ENCODE results near the gene PTBP1. TPM values are rescaled to one million over a fixed set of nuclear protein-coding genes. Genes with fewer than 3 reads are reported as not detected.

The PTBP1 gene
- polyA plus RNA-seq, 3 donors = 62.4 to 117 (median 81.6) TPM

- H3K9me3 ChIP-seq (replicated peaks in 1 of 2; ENCODE audit: control insufficient read depth in 1 of 2, insufficient read depth in 1 of 2, low read length in 2 of 2) = no peaks in the 10 kb centered on the region
- H3K4me3 ChIP-seq (replicated peaks in 1 of 3; ENCODE audit: low read depth in 2 of 3, low read length in 3 of 3) = no peak overlapping the region
- 53% methylated on average over 26 of the region's 29 CpGs for WGBS (ENCODE audit: insufficient coverage)
- H3K36me3 ChIP-seq (replicated peaks in 1 of 2; ENCODE audit: control insufficient read depth in 1 of 2, insufficient read depth in 2 of 2, low read length in 2 of 2) = peaks cover 43 to 62% of the 10 kb centered on the region in 2 donors
- H2AFZ ChIP-seq (ENCODE audit: insufficient read depth, low read depth, low read length, poor library complexity, severe bottlenecking) = no peak overlapping the region
- H3K36me3 Mint-ChIP-seq = peaks cover 18 to 53% of the 10 kb centered on the region in 2 donors
- no peak for TF ChIP-seq CTCF (IDR thresholded peaks at IDR 0.05)
- H3K27ac Mint-ChIP-seq = peak overlapping the region in 3 of 7 donors; percentile 16 to 65 (median 18)
- no peak overlapping the region for H3K4me3 Mint-ChIP-seq
- no peak for DNase-seq
- H3K4me1 Mint-ChIP-seq = peaks cover 28% of the 10 kb centered on the region
- H3K27ac ChIP-seq (ENCODE audit: low read depth in 1 of 2, low read length in 2 of 2) = peak overlapping the region in 1 of 2 donors; percentile 59
- intact Hi-C loops (cut with micrococcal nuclease) = no loop called here
- H4K20me1 ChIP-seq (ENCODE audit: insufficient read depth, low read length) = peaks cover 84% of the 10 kb centered on the region
- peaks cover 0 to 1% (median 0%) of the 10 kb centered on the region in 3 donors for H3K27me3 Mint-ChIP-seq (ENCODE audit: low read depth in 3 of 3)
- H3K79me2 ChIP-seq (ENCODE audit: insufficient read depth, low read length) = peaks cover 87% of the 10 kb centered on the region
- peaks cover 37 to 44% of the 10 kb centered on the region in 2 donors for H3K4me1 ChIP-seq (ENCODE audit: control insufficient read depth in 1 of 2, insufficient read depth in 2 of 2, low read length in 2 of 2)
- H3K27me3 ChIP-seq (ENCODE audit: control insufficient read depth in 2 of 2, insufficient read depth in 2 of 2, low read length in 2 of 2) = no peaks in the 10 kb centered on the region
- H3K4me2 ChIP-seq (replicated peaks; ENCODE audit: extremely low read depth, low read length, poor library complexity, severe bottlenecking) = peak overlapping the region; percentile 18
- no peak overlapping the region for H3K9ac ChIP-seq (ENCODE audit: insufficient read depth, low read length, poor library complexity, severe bottlenecking)
- H3K9me3 Mint-ChIP-seq = no peaks in the 10 kb centered on the region
Measured at GRCh38 chr19:801030-801860, 4.0 kb downstream of the PTBP1 start.

DNA sequence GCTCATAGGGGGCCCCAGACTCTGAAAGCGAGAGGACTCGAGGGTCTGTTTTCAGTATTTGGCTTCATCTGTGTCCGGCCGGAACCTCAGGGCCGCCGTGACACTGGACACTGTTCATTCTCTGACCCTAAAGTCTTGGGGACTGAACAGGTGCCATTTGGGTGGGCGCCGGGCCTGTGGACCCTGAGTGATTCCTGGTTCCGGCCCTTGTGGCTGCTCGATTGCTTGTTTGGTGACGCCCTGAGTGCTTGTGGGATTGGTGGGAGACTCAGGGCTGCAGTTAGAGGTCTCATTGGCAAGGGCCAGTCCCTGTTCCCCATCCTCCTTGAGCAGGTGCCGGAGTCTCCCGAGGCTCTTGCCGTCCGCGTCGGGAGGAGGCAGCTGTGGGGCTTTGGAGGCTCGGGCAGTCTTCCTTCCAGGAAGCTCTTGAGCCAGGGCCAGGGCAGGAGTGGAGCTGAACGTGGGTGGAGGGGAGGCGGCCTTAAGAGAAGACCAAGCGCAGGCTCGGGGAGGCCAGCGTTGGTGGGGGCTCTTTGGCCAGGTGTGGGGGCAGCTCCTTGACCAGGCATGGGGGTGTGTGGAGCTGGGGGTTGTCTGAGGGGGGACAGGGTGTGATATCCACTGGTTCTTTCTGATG is 4.7 kb downstream of the PTBP1 start:
- peak overlapping the region in 4 of 7 donors; percentile 13 to 50 (median 33) for H3K27ac Mint-ChIP-seq
- WGBS (ENCODE audit: insufficient coverage) = 88% methylated on average over 17 of the region's 23 CpGs
- Histone ChIP-seq H3K4me3 (replicated peaks in 1 of 3; ENCODE audit: low read depth in 2 of 3, low read length in 3 of 3) (no peak overlapping the region), H3K4me1 (ENCODE audit: control insufficient read depth in 1 of 2, insufficient read depth in 2 of 2, low read length in 2 of 2) (peaks cover 33 to 40% of the 10 kb centered on the region in 2 donors), H4K20me1 (ENCODE audit: insufficient read depth, low read length) (peaks cover 92% of the 10 kb centered on the region), H3K9me3 (replicated peaks in 1 of 2; ENCODE audit: control insufficient read depth in 1 of 2, insufficient read depth in 1 of 2, low read length in 2 of 2) (no peaks in the 10 kb centered on the region), H3K4me2 (replicated peaks; ENCODE audit: extremely low read depth, low read length, poor library complexity, severe bottlenecking) (no peak overlapping the region), H3K27me3 (ENCODE audit: control insufficient read depth in 2 of 2, insufficient read depth in 2 of 2, low read length in 2 of 2) (no peaks in the 10 kb centered on the region), H3K36me3 (replicated peaks in 1 of 2; ENCODE audit: control insufficient read depth in 1 of 2, insufficient read depth in 2 of 2, low read length in 2 of 2) (peaks cover 49 to 70% of the 10 kb centered on the region in 2 donors), H3K9ac (ENCODE audit: insufficient read depth, low read length, poor library complexity, severe bottlenecking) (no peak overlapping the region), H3K27ac (ENCODE audit: low read depth in 1 of 2, low read length in 2 of 2) (peak overlapping the region in 1 of 2 donors; percentile 8), H2AFZ (ENCODE audit: insufficient read depth, low read depth, low read length, poor library complexity, severe bottlenecking) (no peak overlapping the region), H3K79me2 (ENCODE audit: insufficient read depth, low read length) (peaks cover 92% of the 10 kb centered on the region)
- DNase-seq = no peak
- H3K27me3 Mint-ChIP-seq (ENCODE audit: low read depth in 3 of 3) = peaks cover 0 to under 1% (median 0%) of the 10 kb centered on the region in 3 donors
- H3K9me3 Mint-ChIP-seq = no peaks in the 10 kb centered on the region
- no peak overlapping the region for H3K4me3 Mint-ChIP-seq
- H3K4me1 Mint-ChIP-seq = peaks cover 28% of the 10 kb centered on the region
- H3K36me3 Mint-ChIP-seq = peaks cover 22 to 59% of the 10 kb centered on the region in 2 donors
- no peak for TF ChIP-seq CTCF (IDR thresholded peaks at IDR 0.05)
- intact Hi-C loops (cut with micrococcal nuclease) = no loop called here
